Skeletal muscle tissue (tissue), 4 donors: ENCODE measurements around the gene CNTNAP1. TPM values are rescaled to one million over a fixed set of nuclear protein-coding genes. Genes with fewer than 3 reads are reported as not detected.

Source experiments
- H3K27ac ChIP-seq: one replicate; pipeline ENCODE4 v1.7.0; 2013; ENCODE audit warnings: mild to moderate bottlenecking, low read depth, low read length, inconsistent platforms
- H3K27me3 ChIP-seq, 3 donors: one replicate each; pipeline ENCODE4 v1.7.0; 2013; ENCODE audit warnings: low read length in 3 of 3; ENCODE audit not compliant: control insufficient read depth in 3 of 3, insufficient read depth in 3 of 3
- H3K36me3 ChIP-seq, 3 donors: one replicate each; pipeline ENCODE4 v1.7.0; 2013; ENCODE audit warnings: low read length in 3 of 3; ENCODE audit not compliant: control insufficient read depth in 3 of 3, insufficient read depth in 3 of 3
- H3K4me1 ChIP-seq, 3 donors: one replicate each; pipeline ENCODE4 v1.7.0; 2013; ENCODE audit warnings: low read length in 3 of 3, mild to moderate bottlenecking in 3 of 3; ENCODE audit not compliant: control insufficient read depth in 3 of 3, insufficient read depth in 3 of 3
- H3K4me3 ChIP-seq, 3 donors: one replicate each; pipeline ENCODE4 v1.7.0; 2013; ENCODE audit warnings: low read length in 3 of 3
- H3K9ac ChIP-seq, 3 donors: one replicate each; pipeline ENCODE4 v1.7.0; 2013; ENCODE audit warnings: low read length in 3 of 3, mild to moderate bottlenecking in 3 of 3, moderate library complexity in 2 of 3, low read depth in 1 of 3
- H3K9me3 ChIP-seq, 3 donors: one replicate each; pipeline ENCODE4 v1.7.0; 2013; ENCODE audit warnings: low read length in 3 of 3; ENCODE audit not compliant: control insufficient read depth in 3 of 3
- total RNA-seq: library from RNA; depleted of rRNA; stranded (reverse); fragments of >200 nt; gene quantifications from one replicate; pipeline ENCODE4 v1.2.3, GENCODE V29; 2014
- donor health status: Osteomylitis.

Gene CNTNAP1
- 8.9 TPM for total RNA-seq

GRCh38 chr17:42681976-42682721, at the start of gene CNTNAP1:
Gene CNTNAP1, plus strand, starts transcription at chr17:42682531. Its CDS starts 299 bp downstream, at chr17:42682830.
- H3K4me1 ChIP-seq, result peaks cover 51 to 62% (median 56%) of the 10 kb centered on the region in 3 donors
- H3K36me3 ChIP-seq, result peaks cover 7 to 18% (median 13%) of the 10 kb centered on the region in 3 donors
- no peaks in the 10 kb centered on the region for H3K9me3 ChIP-seq
- H3K9ac ChIP-seq, result peak within 1 kb of the TSS; percentile 56 to 76 (median 61)
- peak within 1 kb of the TSS; percentile 64 for H3K27ac ChIP-seq
- peak within 1 kb of the TSS; percentile 56 to 67 (median 66) for H3K4me3 ChIP-seq
- H3K27me3 ChIP-seq, result peaks cover 0 to 3% (median 0%) of the 10 kb centered on the region in 3 donors

GRCh38 chr17:42632949-42633444, 49.3 kb upstream of the CNTNAP1 start:
- H3K27ac ChIP-seq, result no peak overlapping the region
- no peak overlapping the region for H3K4me3 ChIP-seq
- no peaks in the 10 kb centered on the region for H3K27me3 ChIP-seq
- H3K9ac ChIP-seq, result no peak overlapping the region
- H3K9me3 ChIP-seq, result no peaks in the 10 kb centered on the region
- H3K4me1 ChIP-seq, result peaks cover 0 to 4% (median 4%) of the 10 kb centered on the region in 3 donors
- no peaks in the 10 kb centered on the region for H3K36me3 ChIP-seq

DNA sequence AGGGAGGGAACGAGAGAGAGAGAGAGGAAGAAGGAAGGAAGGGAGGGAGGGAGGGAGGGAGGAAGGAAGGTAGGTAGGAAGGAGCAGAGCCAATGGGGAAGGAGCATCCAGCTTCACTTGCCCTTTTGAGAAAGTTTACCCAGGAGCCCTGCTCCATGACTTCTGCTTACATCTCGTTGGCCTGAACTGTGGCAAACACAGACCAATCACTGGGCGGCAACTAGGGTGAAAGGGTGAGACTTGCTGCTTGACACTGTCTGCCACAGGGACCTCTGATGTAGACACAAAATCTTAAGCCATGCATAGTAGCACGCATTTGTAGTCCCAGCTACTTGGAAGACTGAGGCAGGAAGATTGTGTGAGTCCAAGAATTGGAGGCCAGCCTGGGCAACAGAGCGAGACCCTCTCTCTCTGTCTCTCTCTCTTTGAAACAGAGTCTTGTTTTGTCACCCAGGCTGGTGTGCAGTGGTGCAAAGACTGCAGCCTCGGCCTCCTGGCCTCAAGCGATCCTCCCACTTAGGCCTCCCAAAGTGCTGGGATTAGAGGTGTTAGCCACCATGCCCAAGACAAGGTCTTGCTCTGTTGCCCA, 42.7 kb upstream of the CNTNAP1 start:
- Histone ChIP-seq H3K27ac (no peak overlapping the region), H3K4me3 (no peak overlapping the region), H3K4me1 (no peaks in the 10 kb centered on the region), H3K9ac (no peak overlapping the region), H3K9me3 (no peaks in the 10 kb centered on the region), H3K36me3 (no peaks in the 10 kb centered on the region), H3K27me3 (no peaks in the 10 kb centered on the region)

DNA sequence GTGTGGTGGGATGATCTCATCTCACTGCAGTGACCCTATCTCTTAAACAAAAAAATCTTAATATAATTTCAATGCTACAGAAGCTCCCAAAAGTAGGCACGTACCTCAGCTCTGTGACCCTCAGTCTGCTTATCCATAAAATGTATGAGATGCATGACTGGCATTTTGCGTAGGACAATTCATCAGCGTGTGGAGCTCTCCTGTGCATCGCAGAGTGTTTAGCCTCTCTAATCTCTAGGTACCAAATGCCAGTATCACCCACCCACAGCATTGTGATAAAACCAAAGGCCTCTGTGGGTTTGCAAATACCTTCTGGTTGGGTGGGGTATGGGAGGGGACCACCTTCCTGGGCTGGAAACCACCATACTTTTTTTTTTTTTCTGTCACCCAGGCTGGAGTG, 42.2 kb upstream of the CNTNAP1 start:
- H3K36me3 ChIP-seq, result no peaks in the 10 kb centered on the region
- H3K9me3 ChIP-seq, result no peaks in the 10 kb centered on the region
- no peak overlapping the region for H3K4me3 ChIP-seq
- H3K9ac ChIP-seq, result no peak overlapping the region
- no peaks in the 10 kb centered on the region for H3K27me3 ChIP-seq
- no peaks in the 10 kb centered on the region for H3K4me1 ChIP-seq
- H3K27ac ChIP-seq, result no peak overlapping the region

DNA sequence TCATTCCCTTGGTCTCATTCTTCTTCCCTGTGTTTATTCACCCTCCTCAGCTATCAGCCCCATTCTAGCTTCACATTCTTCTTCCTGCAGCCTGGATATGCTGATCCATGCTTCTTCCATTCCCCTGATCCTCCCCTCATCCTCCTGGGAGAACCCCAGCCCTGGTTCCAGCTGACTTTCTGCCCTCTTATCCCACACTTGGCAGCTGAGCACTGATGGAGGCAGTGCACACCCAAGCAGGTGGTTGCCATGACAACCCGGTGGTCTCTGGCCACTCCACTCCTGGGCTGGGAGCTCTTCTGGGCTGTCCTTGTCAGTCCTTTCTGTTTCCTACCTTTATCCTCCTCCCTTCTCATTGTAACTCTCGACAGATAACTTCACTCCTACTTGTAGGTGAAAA, 40.0 kb upstream of the CNTNAP1 start:
- Histone ChIP-seq H3K27ac (no peak overlapping the region), H3K36me3 (no peaks in the 10 kb centered on the region), H3K9ac (no peak overlapping the region), H3K4me3 (no peak overlapping the region), H3K4me1 (no peaks in the 10 kb centered on the region), H3K27me3 (no peaks in the 10 kb centered on the region), H3K9me3 (no peaks in the 10 kb centered on the region)

DNA sequence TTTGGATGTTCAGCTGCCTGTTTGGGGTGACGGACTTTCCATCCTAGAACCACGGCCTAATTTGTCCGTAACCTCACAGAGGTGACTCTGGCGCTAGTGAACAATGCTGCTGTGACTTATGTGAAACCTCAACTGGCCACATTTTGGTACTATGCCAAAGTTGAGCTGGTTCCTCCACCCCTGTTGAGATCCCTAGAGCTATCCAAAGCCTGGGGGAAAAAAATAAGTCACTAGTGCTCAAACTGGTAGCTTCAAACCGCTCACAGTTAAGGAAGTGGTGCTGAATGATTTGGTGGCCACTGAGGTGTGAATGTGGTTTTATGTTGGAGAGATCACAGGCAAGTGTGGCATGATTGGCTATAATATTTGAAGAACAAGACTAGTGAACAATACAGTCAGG, 34.6 kb upstream of the CNTNAP1 start:
- Histone ChIP-seq H3K27ac (no peak overlapping the region), H3K4me1 (no peaks in the 10 kb centered on the region), H3K27me3 (no peaks in the 10 kb centered on the region), H3K36me3 (no peaks in the 10 kb centered on the region), H3K4me3 (no peak overlapping the region), H3K9me3 (no peaks in the 10 kb centered on the region), H3K9ac (no peak overlapping the region)

DNA sequence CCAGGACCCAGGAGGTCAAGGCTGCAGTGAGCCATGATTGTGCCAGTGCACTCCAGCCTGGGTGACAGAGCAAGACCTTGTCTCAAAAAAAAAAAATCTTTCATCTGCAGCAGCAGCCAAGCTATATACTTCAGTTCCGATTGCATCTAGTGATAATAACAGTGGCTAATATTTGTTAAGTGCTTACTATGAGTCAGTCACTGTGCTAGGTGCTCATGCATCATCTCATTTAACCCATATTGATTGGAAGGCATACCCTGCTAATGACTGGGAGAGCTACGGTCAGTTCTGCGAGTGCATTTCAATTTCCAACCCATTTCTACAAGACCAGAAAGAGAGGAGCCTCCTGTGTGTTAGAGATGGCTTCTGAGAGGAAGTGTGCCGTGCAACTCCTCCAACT, 30.9 kb upstream of the CNTNAP1 start:
- H3K4me3 ChIP-seq, result no peak overlapping the region
- H3K36me3 ChIP-seq, result no peaks in the 10 kb centered on the region
- H3K27me3 ChIP-seq, result no peaks in the 10 kb centered on the region
- no peak overlapping the region for H3K27ac ChIP-seq
- no peak overlapping the region for H3K9ac ChIP-seq
- H3K4me1 ChIP-seq, result peaks cover 2 to 13% (median 5%) of the 10 kb centered on the region in 3 donors
- H3K9me3 ChIP-seq, result no peaks in the 10 kb centered on the region

DNA sequence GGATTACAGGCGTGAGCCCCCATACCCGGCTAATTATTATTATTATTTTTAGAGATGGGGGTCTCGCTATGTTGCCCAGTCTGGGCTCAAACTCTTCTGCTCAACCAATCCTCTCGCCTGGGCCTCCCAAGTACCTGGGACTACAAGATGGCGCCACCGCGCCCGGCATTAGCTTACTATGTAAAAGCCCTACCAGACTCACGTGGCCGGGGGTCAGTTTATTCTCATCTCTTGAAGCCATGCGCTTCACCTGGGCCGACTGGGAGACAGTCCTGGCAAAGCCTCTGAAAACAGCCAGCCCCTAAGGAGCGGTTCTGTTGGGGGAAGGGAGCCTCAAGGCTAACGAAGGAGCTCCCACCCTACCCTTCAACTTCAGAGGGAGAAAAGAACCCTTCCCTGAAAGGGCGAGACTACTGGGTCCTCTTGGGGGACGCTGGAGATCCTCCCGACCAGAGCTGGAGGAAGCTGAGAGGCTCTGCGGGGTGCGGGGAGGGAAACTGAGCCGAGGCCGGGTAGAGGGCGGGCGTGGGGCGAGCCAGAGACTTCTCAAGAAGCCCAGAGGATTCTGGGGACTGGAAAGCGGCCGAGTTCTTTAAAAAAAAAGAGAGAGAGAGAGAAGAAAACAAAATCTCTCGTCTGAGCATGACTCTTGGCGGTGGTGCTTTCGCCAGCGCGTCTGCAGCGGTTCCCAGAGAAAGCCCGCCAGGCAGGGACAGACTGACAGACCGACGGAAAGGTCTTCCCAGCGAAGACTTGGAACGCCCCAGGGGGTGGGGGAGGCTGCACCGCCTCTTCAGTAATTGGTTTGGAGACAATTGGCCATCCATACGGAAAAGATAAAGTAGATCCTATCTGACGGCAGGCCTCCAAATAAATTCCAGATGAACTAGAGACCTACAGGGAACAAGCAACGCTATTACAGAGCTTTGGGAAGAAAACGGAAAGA, 28.9 kb upstream of the CNTNAP1 start:
- Histone ChIP-seq H3K4me3 (peak overlapping the region; percentile 64 to 71 (median 70)), H3K4me1 (peaks cover 2 to 13% (median 5%) of the 10 kb centered on the region in 3 donors), H3K27me3 (no peaks in the 10 kb centered on the region), H3K27ac (peak overlapping the region; percentile 73), H3K36me3 (no peaks in the 10 kb centered on the region), H3K9ac (peak overlapping the region; percentile 69 to 81 (median 81)), H3K9me3 (no peaks in the 10 kb centered on the region)

DNA sequence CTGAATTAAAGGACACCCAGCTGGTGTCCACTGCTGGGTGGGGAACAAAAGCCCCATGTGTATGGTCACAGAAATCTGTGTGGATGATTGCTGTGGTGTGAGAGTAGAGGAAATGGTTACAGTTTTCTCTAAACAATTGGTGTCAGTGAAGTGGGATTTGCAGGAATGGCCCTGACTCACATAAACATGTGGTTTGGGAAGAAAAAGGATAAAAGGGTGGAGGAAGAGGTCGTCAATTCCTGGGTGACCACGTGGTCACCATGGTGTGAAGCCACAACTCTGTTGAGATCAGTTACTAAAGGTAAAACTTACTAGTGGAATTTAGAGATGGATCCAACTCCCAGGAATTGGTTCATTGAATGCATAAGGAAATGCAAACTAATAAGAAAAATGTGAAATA, 26.8 kb upstream of the CNTNAP1 start:
- H3K9ac ChIP-seq, result no peak overlapping the region
- peaks cover 13 to 22% (median 20%) of the 10 kb centered on the region in 3 donors for H3K4me1 ChIP-seq
- H3K9me3 ChIP-seq, result no peaks in the 10 kb centered on the region
- H3K27ac ChIP-seq, result no peak overlapping the region
- H3K4me3 ChIP-seq, result no peak overlapping the region
- H3K27me3 ChIP-seq, result no peaks in the 10 kb centered on the region
- H3K36me3 ChIP-seq, result no peaks in the 10 kb centered on the region
